Nephron (organoid): ENCODE data around the gene RNF223.

Experiments used
- H3K27ac Mint-ChIP-seq, 3 experiments: 2 replicates each; pipeline ENCODE4 v1.8.0; 2020; ENCODE audit warnings: mixed read lengths in 3 of 3, mild to moderate bottlenecking in 2 of 3, moderate library complexity in 1 of 3
- H3K27me3 Mint-ChIP-seq: 2 replicates; pipeline ENCODE4 v1.8.0; 2021; ENCODE audit warnings: low read depth, mild to moderate bottlenecking, moderate library complexity, mixed read lengths
- H3K36me3 Mint-ChIP-seq: 2 replicates; pipeline ENCODE4 v1.8.0; 2020; ENCODE audit warnings: low read depth, mixed read lengths
- H3K4me1 Mint-ChIP-seq: 2 replicates; pipeline ENCODE4 v1.8.0; 2020; ENCODE audit warnings: mixed read lengths
- H3K4me3 Mint-ChIP-seq, 3 experiments: 2 replicates each; pipeline ENCODE4 v1.8.0; 2020; ENCODE audit warnings: mild to moderate bottlenecking in 3 of 3, mixed read lengths in 3 of 3, moderate library complexity in 2 of 3
- H3K9me3 Mint-ChIP-seq: 2 replicates; pipeline ENCODE4 v1.8.0; 2020; ENCODE audit warnings: mixed read lengths
- TF ChIP-seq, protein P1 (sequence below), 3 experiments: fragments of 200-600 bp; sonication (generic); IDR thresholded peaks; one replicate each; pipeline ENCODE4 v1.5.0; 2021; ENCODE audit warnings: antibody characterized with exemption in 3 of 3; ENCODE audit not compliant: unreplicated experiment in 3 of 3

Gene RNF223

DNA sequence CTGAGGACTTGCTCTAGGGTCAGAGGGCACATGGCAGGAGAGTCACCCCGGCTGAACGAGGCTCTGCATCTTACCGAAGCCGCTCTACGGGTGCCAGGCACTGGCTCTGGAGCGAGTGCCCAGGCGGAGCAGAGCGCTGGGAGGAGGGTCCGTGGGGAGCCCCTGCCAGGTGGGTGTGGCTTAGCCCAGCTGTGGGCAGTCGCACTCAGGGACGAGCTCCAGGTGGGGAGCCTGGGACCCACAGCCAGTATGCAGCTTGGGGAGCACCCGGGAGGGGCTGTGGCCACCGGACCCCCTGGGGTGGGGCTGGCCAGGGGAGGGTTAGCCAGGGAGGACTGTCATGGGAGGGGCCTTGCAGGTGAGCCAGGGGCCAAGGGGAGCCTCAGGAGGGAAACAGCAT lies 50.4 kb downstream of the RNF223 start:
- Mint-ChIP-seq H3K4me3 (peak overlapping the region; percentile 80 to 89 (median 87)), H3K36me3 (no peaks in the 10 kb centered on the region), H3K4me1 (peaks cover 26% of the 10 kb centered on the region), H3K27ac (peak overlapping the region in 1 of 3 experiments; percentile 42), H3K9me3 (no peaks in the 10 kb centered on the region), H3K27me3 (no peaks in the 10 kb centered on the region)
- TF ChIP-seq, protein P1, sequence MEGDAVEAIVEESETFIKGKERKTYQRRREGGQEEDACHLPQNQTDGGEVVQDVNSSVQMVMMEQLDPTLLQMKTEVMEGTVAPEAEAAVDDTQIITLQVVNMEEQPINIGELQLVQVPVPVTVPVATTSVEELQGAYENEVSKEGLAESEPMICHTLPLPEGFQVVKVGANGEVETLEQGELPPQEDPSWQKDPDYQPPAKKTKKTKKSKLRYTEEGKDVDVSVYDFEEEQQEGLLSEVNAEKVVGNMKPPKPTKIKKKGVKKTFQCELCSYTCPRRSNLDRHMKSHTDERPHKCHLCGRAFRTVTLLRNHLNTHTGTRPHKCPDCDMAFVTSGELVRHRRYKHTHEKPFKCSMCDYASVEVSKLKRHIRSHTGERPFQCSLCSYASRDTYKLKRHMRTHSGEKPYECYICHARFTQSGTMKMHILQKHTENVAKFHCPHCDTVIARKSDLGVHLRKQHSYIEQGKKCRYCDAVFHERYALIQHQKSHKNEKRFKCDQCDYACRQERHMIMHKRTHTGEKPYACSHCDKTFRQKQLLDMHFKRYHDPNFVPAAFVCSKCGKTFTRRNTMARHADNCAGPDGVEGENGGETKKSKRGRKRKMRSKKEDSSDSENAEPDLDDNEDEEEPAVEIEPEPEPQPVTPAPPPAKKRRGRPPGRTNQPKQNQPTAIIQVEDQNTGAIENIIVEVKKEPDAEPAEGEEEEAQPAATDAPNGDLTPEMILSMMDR (IDR thresholded peaks at IDR 0.05; ENCODE audit: unreplicated experiment in 3 of 3) = no peak

GRCh38 chr1:1022302-1023009 lies 51.6 kb downstream of the RNF223 start:
- H3K4me3 Mint-ChIP-seq = peak overlapping the region; percentile 80 to 89 (median 87)
- TF ChIP-seq, protein P1 (IDR thresholded peaks at IDR 0.05; ENCODE audit: unreplicated experiment in 3 of 3) = no peak
- no peaks in the 10 kb centered on the region for H3K9me3 Mint-ChIP-seq
- H3K36me3 Mint-ChIP-seq = no peaks in the 10 kb centered on the region
- H3K27ac Mint-ChIP-seq = peak overlapping the region; percentile 73 to 93 (median 87)
- no peaks in the 10 kb centered on the region for H3K27me3 Mint-ChIP-seq
- H3K4me1 Mint-ChIP-seq = peaks cover 25% of the 10 kb centered on the region

GRCh38 chr1:1021920-1022259 lies 52.2 kb downstream of the RNF223 start:
- no peaks in the 10 kb centered on the region for H3K36me3 Mint-ChIP-seq
- peak overlapping the region; percentile 80 to 89 (median 87) for H3K4me3 Mint-ChIP-seq
- peaks cover 26% of the 10 kb centered on the region for H3K4me1 Mint-ChIP-seq
- H3K27ac Mint-ChIP-seq = no peak overlapping the region
- H3K9me3 Mint-ChIP-seq = no peaks in the 10 kb centered on the region
- TF ChIP-seq, protein P1 (IDR thresholded peaks at IDR 0.05; ENCODE audit: unreplicated experiment in 3 of 3) = no peak
- no peaks in the 10 kb centered on the region for H3K27me3 Mint-ChIP-seq

DNA sequence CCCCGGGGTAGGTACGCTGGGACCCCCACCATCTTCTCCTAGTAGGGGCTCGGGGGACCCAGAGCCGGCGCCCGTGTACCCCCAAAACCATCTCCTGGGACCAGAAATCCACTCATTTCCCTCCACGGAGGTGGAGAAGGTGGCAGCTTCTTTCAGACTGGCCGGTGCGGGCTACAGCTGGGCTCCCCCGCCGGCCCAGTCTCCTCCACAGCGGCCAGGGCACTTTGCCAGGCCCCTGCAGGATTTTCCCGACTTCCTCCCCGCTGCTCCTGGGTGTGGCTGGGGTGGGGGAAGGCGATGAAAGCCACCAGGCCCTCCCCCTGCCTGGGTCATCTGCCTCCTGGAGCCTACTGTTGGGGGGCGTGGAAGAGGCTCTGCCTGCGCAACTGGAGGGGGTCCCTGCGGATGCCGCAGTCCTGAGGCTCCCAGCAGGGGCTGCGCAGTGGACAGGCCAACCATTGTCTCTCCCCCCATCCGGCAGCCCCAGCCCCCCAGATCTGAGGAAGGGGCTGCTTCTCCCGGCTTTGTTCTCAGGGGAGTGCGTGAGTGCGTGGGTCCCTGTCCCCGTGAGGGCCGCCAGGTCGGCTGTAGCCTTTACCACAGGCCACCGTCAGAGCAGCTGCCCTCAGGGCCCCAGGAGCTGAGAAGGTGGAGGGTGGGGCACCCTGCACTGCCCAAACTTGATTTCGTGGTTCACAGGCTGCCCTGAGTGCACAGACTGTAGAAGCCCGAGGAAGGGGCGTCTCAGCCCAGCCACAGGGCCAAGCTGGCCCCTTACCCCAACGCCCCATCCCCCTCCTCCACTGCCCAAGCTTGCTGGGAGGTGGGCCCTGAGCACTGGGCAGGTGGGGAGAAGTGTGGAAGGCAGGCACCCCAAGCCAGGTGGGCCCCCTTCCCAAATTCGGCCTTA lies 52.8 kb downstream of the RNF223 start:
- H3K4me3 Mint-ChIP-seq = peak overlapping the region; percentile 80 to 89 (median 87)
- H3K9me3 Mint-ChIP-seq = no peaks in the 10 kb centered on the region
- no peaks in the 10 kb centered on the region for H3K36me3 Mint-ChIP-seq
- TF ChIP-seq, protein P1 (IDR thresholded peaks at IDR 0.05; ENCODE audit: unreplicated experiment in 3 of 3) = no peak
- H3K4me1 Mint-ChIP-seq = peaks cover 26% of the 10 kb centered on the region
- H3K27me3 Mint-ChIP-seq = no peaks in the 10 kb centered on the region
- H3K27ac Mint-ChIP-seq = peak overlapping the region in 1 of 3 experiments; percentile 50
